Activated naive CD4-positive, alpha-beta T cell treated with anti-CD3 and anti-CD28 coated beads for 36 hours (primary cell): ENCODE measurements around the gene PAK1IP1. TPM values are rescaled to one million over a fixed set of nuclear protein-coding genes. Genes with fewer than 3 reads are reported as not detected.
A peak's percentile ranks its signal among the peaks of the same experiment; 100 is the strongest.

Experiments used
- CTCF ChIA-PET: fragments of 350-600 bp; sonication (Branson Sonifier 250); formaldehyde crosslinking; loops from one replicate; lab custom pipeline; 2021; ENCODE audit warnings: antibody characterized with exemption; lab: Charles Lee
- DNase-seq: peaks from one replicate; pipeline ENCODE4 v3.0.0-alpha.2; 2020
- H3K27ac Mint-ChIP-seq: one replicate; pipeline ENCODE4 v1.8.0; 2021; ENCODE audit warnings: mild to moderate bottlenecking, mixed read lengths
- H3K27me3 Mint-ChIP-seq: one replicate; pipeline ENCODE4 v1.8.0; 2021; ENCODE audit warnings: low read depth, mixed read lengths
- H3K36me3 Mint-ChIP-seq: one replicate; pipeline ENCODE4 v1.8.0; 2021; ENCODE audit warnings: low read depth, mixed read lengths
- H3K4me1 Mint-ChIP-seq: one replicate; pipeline ENCODE4 v1.8.0; 2021; ENCODE audit warnings: low read depth, mixed read lengths
- H3K4me3 Mint-ChIP-seq: one replicate; pipeline ENCODE4 v1.8.0; 2021; ENCODE audit warnings: mild to moderate bottlenecking, moderate library complexity, mixed read lengths
- H3K9me3 Mint-ChIP-seq: one replicate; pipeline ENCODE4 v1.8.0; 2021; ENCODE audit warnings: mixed read lengths
- intact Hi-C: fragments of 100-400 bp; cut with micrococcal nuclease; formaldehyde crosslinking; loops from one replicate; pipeline ENCODE4 v1.15.1; 2023
- total RNA-seq, 2 experiments: library from RNA; stranded (reverse); gene quantifications; one replicate each; pipeline ENCODE4 v1.2.3, GENCODE V29; 2021

Gene PAK1IP1
- total RNA-seq, 2 experiments from 2014 or later = 28.6 to 29.2 TPM

DNA sequence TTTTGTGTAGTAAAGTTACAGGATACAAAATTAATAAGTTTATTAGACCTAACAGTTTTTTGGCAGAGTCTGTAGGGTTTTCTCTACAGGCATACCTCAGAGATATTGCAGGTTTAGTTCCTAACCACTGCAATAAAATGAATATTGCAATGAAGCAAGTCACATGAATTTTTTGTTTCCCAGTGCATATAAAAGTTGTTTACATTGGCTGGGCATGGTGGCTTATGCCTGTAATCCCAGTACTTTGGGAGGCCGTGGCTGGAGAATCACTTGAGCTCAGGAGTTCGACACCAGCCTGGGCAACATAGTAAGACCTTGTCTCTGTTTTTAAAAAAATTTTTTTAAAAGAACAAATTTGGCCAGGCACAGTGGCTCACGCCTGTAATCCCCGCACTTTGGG, 16.3 kb upstream of the PAK1IP1 start:
- H3K27me3 Mint-ChIP-seq = no peaks in the 10 kb centered on the region
- intact Hi-C loops = no loop called here
- no peak overlapping the region for H3K27ac Mint-ChIP-seq
- peaks cover 15% of the 10 kb centered on the region for H3K4me1 Mint-ChIP-seq
- no peaks in the 10 kb centered on the region for H3K9me3 Mint-ChIP-seq
- no peak for DNase-seq
- no peak overlapping the region for H3K4me3 Mint-ChIP-seq
- CTCF ChIA-PET = no interaction called here
- no peaks in the 10 kb centered on the region for H3K36me3 Mint-ChIP-seq

DNA sequence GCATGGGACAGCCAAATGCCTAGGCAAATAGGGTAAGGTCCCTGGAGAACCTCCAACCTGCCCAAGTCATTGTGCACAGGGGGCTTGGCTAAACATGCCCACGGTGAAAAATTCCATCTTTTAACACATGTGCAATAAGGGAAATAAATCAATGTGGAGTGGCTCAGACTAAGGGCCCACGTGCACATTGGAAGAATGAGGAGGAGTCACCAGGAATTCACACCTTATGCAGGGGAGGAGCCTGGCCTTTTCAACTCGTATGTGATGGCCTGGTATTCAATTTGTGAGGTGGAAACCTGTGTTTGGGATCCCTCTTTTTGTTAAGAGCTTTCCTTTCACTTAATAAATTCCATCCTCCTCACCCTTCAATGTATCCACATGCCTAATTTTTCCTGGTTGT, 13.0 kb upstream of the PAK1IP1 start:
- CTCF ChIA-PET = interaction anchor here (0.6 kb wide), 1 partner anchor 11 kb away, joined by 5 read pairs; no protein-coding TSS in a partner anchor
- DNase-seq = no peak
- Mint-ChIP-seq H3K27me3 (peaks cover 2% of the 10 kb centered on the region), H3K4me1 (peaks cover 42% of the 10 kb centered on the region), H3K27ac (no peak overlapping the region), H3K9me3 (no peaks in the 10 kb centered on the region), H3K4me3 (no peak overlapping the region), H3K36me3 (no peaks in the 10 kb centered on the region)
- intact Hi-C loops = no loop called here

- Mint-ChIP-seq H3K4me3 (no peak overlapping the region), H3K36me3 (no peaks in the 10 kb centered on the region), H3K9me3 (no peaks in the 10 kb centered on the region), H3K4me1 (peaks cover 42% of the 10 kb centered on the region), H3K27me3 (peaks cover 2% of the 10 kb centered on the region), H3K27ac (no peak overlapping the region)
- CTCF ChIA-PET = interaction anchor here (0.6 to 0.7 kb wide), 2 partner anchors 12 to 66 kb away, joined by 3 to 5 read pairs; no protein-coding TSS in a partner anchor
- intact Hi-C loops = no loop called here
- DNase-seq = no peak
These were observed 12.3 kb upstream of the PAK1IP1 start for GRCh38 chr6:10682355-10682988.

DNA sequence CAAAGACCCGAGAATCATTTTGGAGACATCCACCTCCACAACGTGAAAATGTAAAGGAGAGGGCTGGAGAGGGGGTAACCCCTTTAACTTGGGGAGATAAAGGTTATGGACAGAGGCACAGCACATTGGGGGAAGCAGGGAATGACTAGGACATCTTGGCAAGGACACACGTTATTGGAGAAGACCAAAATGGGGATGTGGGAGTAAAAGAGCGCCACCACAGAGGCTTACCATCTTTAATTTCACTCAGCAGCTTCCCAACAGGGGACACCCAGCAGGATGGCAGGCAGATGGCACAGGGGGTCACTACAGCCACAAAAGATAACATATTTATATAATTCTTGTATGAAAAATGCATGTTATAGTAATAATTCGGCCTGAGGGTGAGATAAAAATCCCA, 10.2 kb upstream of the PAK1IP1 start:
- intact Hi-C loops = loop anchor here (1.0 to 2.0 kb wide), 2 partner anchors 10 to 30 kb away; partner anchors contain the start of genes C6orf52 and PAK1IP1
- H3K27me3 Mint-ChIP-seq = peaks cover 2% of the 10 kb centered on the region
- no peak overlapping the region for H3K4me3 Mint-ChIP-seq
- no peak for DNase-seq
- no peak overlapping the region for H3K27ac Mint-ChIP-seq
- no peaks in the 10 kb centered on the region for H3K36me3 Mint-ChIP-seq
- H3K4me1 Mint-ChIP-seq = peaks cover 42% of the 10 kb centered on the region
- H3K9me3 Mint-ChIP-seq = no peaks in the 10 kb centered on the region
- CTCF ChIA-PET = interaction anchor here (0.6 kb wide), 2 partner anchors 20 to 29 kb away, joined by 3 to 4 read pairs; no protein-coding TSS in a partner anchor

- Mint-ChIP-seq H3K4me3 (no peak overlapping the region), H3K27ac (no peak overlapping the region), H3K27me3 (peaks cover 2% of the 10 kb centered on the region), H3K36me3 (no peaks in the 10 kb centered on the region), H3K9me3 (no peaks in the 10 kb centered on the region), H3K4me1 (peaks cover 42% of the 10 kb centered on the region)
- CTCF ChIA-PET = interaction anchor here (0.6 kb wide), 1 partner anchor 21 kb away, joined by 4 read pairs; no protein-coding TSS in a partner anchor
- intact Hi-C loops = loop anchor here (1.0 to 2.0 kb wide), 2 partner anchors 9 to 31 kb away; partner anchors contain the start of genes C6orf52 and PAK1IP1
- DNase-seq = no peak
These were observed 9.5 kb upstream of the PAK1IP1 start for GRCh38 chr6:10685092-10685915.

DNA sequence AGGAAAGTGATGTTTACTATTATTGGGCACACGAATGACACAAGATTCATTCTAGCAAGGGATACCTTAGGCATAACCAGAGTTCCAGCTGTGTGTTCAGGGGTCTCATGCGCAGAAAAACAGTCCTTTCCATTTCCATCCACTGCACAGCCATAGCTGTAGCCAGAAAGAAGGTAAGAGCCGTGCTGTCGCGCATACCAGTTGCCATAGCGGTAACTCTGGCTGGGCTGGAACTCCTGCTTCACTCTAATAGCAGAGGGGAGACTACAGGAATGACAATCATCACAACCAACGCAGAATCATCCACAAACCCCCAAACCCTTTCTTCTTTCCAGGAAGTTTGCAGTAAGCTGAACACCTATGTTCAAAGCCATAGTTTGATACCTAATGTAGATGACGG, 7.9 kb upstream of the PAK1IP1 start:
- DNase-seq = no peak
- intact Hi-C loops = no loop called here
- Mint-ChIP-seq H3K27me3 (peaks cover 2% of the 10 kb centered on the region), H3K36me3 (no peaks in the 10 kb centered on the region), H3K4me3 (no peak overlapping the region), H3K27ac (no peak overlapping the region), H3K4me1 (peaks cover 40% of the 10 kb centered on the region), H3K9me3 (no peaks in the 10 kb centered on the region)
- CTCF ChIA-PET = no interaction called here

- Mint-ChIP-seq H3K4me3 (no peak overlapping the region), H3K36me3 (peaks cover 1% of the 10 kb centered on the region), H3K9me3 (no peaks in the 10 kb centered on the region), H3K27ac (no peak overlapping the region), H3K27me3 (peaks cover 2% of the 10 kb centered on the region), H3K4me1 (peaks cover 34% of the 10 kb centered on the region)
- no peak for DNase-seq
- CTCF ChIA-PET = no interaction called here
- intact Hi-C loops = no loop called here
These were observed 7.2 kb upstream of the PAK1IP1 start for GRCh38 chr6:10687582-10687981.

DNA sequence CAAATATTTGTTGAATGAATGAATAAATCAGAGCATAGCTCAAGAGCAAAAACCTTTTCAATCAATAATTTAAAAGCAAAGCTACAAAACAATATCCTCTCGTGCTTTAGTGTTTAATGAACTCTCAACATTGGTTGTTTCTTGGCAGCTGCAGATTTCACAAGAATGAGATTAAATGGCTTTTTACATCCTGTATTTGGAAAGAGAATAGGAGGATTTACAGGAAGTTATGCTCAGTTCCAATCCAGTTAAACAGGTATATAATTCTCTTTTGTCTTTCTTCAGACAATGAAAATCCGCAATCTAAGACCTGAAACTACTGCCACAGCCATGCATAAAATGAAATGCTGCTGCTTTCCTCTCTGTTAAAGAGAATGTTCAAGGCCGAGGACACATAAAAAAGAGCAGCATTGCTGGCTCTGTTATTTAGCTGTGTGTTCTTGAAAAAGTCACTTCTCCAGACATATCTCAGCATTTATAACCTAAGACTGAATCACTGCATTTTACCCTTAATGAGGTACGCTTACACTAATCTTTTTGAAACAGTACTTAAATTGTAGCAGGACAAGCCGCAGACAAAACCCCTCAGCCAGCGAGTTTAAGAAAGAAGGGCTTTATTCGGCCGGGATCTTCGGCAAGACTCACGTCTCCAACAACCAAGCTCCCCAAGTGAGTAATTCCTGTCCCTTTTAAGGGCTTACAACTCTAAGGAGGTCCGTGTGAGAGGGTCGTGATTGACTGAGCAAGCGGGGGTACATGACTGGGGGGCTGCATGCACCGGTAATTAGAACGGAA, 3.9 kb upstream of the PAK1IP1 start:
- no peak overlapping the region for H3K4me3 Mint-ChIP-seq
- CTCF ChIA-PET = interaction anchor here (1.0 kb wide), 1 partner anchor 212 kb away, joined by 7 read pairs; no protein-coding TSS in a partner anchor
- H3K27ac Mint-ChIP-seq = no peak overlapping the region
- no peaks in the 10 kb centered on the region for H3K27me3 Mint-ChIP-seq
- H3K4me1 Mint-ChIP-seq = peaks cover 18% of the 10 kb centered on the region
- peaks cover 10% of the 10 kb centered on the region for H3K36me3 Mint-ChIP-seq
- DNase-seq = no peak
- intact Hi-C loops = loop anchor here (5.0 kb wide), 1 partner anchor 846 kb away; the partner anchor contains the start of gene TMEM170B
- H3K9me3 Mint-ChIP-seq = peaks cover 2% of the 10 kb centered on the region

GRCh38 chr6:10692965-10693538, 1.7 kb upstream of the PAK1IP1 start:
- DNase-seq = no peak
- Mint-ChIP-seq H3K9me3 (peaks cover 2% of the 10 kb centered on the region), H3K27me3 (no peaks in the 10 kb centered on the region), H3K4me3 (peak overlapping the region; percentile 97), H3K4me1 (peaks cover 30% of the 10 kb centered on the region), H3K36me3 (peaks cover 12% of the 10 kb centered on the region), H3K27ac (peak overlapping the region; percentile 46)
- intact Hi-C loops = loop anchor here (5.0 kb wide), 1 partner anchor 844 kb away; the partner anchor contains the start of gene TMEM170B
- CTCF ChIA-PET = interaction anchor here (0.6 kb wide), 1 partner anchor 169 kb away, joined by 4 read pairs; no protein-coding TSS in a partner anchor

DNA sequence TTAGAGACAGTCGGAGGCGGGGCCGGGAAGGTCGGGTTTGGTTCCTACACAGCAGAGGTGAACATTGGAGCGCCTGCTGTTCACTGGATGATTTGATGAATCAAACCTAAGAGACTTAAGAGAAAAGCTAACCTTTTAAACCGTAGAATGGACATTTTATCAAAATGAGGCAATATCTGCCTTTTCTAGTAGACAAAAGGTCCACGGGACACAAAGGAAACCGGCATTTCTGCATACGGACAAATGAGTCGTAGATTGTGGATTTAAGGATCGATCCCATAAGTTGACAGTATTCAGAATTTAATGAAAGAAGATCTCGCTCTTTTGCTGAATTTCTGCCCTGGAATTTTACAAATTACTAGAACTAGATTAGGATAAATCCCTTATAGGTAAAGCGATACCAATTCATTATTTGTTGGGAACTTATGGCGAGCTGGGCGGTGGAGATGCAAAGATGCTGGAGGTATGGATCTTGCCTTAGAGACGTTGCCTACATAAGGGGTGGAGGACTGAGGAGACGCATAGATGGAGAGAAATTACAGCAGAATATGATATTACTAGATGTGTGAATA, 400 bp downstream of the PAK1IP1 start:
- peak overlapping the region; percentile 98 for H3K27ac Mint-ChIP-seq
- peaks cover 2% of the 10 kb centered on the region for H3K9me3 Mint-ChIP-seq
- CTCF ChIA-PET = interaction anchor here (0.7 to 1.6 kb wide), 3 partner anchors 26 to 61 kb away, joined by 3 to 12 read pairs (median 4); no protein-coding TSS in a partner anchor
- peak overlapping the region; percentile 97 for H3K4me3 Mint-ChIP-seq
- intact Hi-C loops = loop anchor here (2.0 kb wide), 1 partner anchor 40 kb away; no protein-coding TSS in a partner anchor
- peaks cover 24% of the 10 kb centered on the region for H3K36me3 Mint-ChIP-seq
- peaks cover 40% of the 10 kb centered on the region for H3K4me1 Mint-ChIP-seq
- no peaks in the 10 kb centered on the region for H3K27me3 Mint-ChIP-seq
- no peak for DNase-seq

DNA sequence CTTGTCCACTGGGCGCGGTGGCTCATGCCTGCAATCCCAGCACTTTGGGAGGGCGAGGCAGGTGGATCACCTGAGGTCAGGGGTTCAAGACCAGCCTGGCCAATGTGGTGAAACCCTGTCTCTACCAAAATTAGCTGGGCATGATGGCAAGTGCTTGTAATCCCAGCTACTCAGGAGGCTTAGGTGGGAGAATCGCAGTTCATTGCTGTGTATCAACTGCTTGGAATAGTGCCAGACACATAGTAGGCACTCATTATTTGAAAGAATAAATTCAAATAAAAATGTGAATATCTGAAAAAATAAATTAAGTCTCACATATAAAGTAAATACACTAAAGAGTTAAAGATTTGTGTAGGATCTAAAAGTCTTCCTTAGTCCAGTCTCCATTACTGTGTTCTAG, 1.9 kb downstream of the PAK1IP1 start:
- intact Hi-C loops = no loop called here
- H3K4me1 Mint-ChIP-seq = peaks cover 48% of the 10 kb centered on the region
- CTCF ChIA-PET = no interaction called here
- H3K36me3 Mint-ChIP-seq = peaks cover 37% of the 10 kb centered on the region
- no peaks in the 10 kb centered on the region for H3K27me3 Mint-ChIP-seq
- peaks cover 2% of the 10 kb centered on the region for H3K9me3 Mint-ChIP-seq
- no peak for DNase-seq
- peak overlapping the region; percentile 97 for H3K4me3 Mint-ChIP-seq
- no peak overlapping the region for H3K27ac Mint-ChIP-seq
